Heart right ventricle (tissue), 16 donors: ENCODE results near the gene NDUFB6. TPM values are rescaled to one million over a fixed set of nuclear protein-coding genes. Genes with fewer than 3 reads are reported as not detected.

Experiments used
- ATAC-seq, 8 donors: fragments of 200-7000 bp; cut with Tn5 transposase; one replicate each; pipeline ENCODE4 v1.9.1; 2020; ENCODE audit warnings: mild to moderate bottlenecking in 8 of 8, moderate library complexity in 8 of 8, moderate number of reproducible peaks in 1 of 8
- DNase-seq, 2 donors: peaks; one replicate each; pipeline ENCODE4 v3.0.0-alpha.2; 2020
- H3K27ac ChIP-seq, 10 donors: fragments of 200-600 bp; sonication (generic) in 2 of 10; one replicate each; pipeline versions ENCODE4 v1.5.0 to v1.8.0; 2020 to 2022; ENCODE audit warnings: mild to moderate bottlenecking in 3 of 10
- H3K27me3 ChIP-seq, 7 donors: fragments of 200-600 bp; one replicate each; pipeline ENCODE4 v1.8.0; 2021 to 2022; ENCODE audit warnings: mild to moderate bottlenecking in 2 of 7
- H3K36me3 ChIP-seq, 9 donors: fragments of 200-600 bp; sonication (generic) in 1 of 9; one replicate each; pipeline versions ENCODE4 v1.5.0 to v1.8.0; 2020 to 2022; ENCODE audit warnings: mild to moderate bottlenecking in 2 of 9
- H3K4me1 ChIP-seq, 9 donors: fragments of 200-600 bp; sonication (generic) in 1 of 9; one replicate each; pipeline versions ENCODE4 v1.5.0 to v1.8.0; 2020 to 2022; ENCODE audit warnings: mild to moderate bottlenecking in 4 of 9
- H3K4me3 ChIP-seq, 10 donors: fragments of 200-600 bp; sonication (generic) in 2 of 10; one replicate each; pipeline versions ENCODE4 v1.5.0 to v1.8.0; 2020 to 2022; ENCODE audit warnings: mild to moderate bottlenecking in 7 of 10, moderate library complexity in 2 of 10
- H3K9me3 ChIP-seq, 11 donors: fragments of 200-600 bp in 10 of 11; sonication (generic) in 2 of 11; one replicate each; pipeline versions ENCODE4 v1.5.0 to v1.8.0; 2013 to 2022; ENCODE audit warnings: mild to moderate bottlenecking in 2 of 11, control low read depth in 1 of 11, moderate library complexity in 1 of 11
- WGBS, 2 donors: extraction: QIAGEN DNeasy Blood & Tissue Kit; methylation state at CpG; one replicate each; pipeline ENCODE4 v1.1.7; 2013; ENCODE audit warnings: inconsistent platforms in 1 of 2; 5-methylcytosine and 5-hydroxymethylcytosine counted together
- intact Hi-C, 10 donors: fragments of 100-400 bp; cut with DNase I; formaldehyde crosslinking; loops; one replicate each; pipeline versions ENCODE4 v1.11.1 to v1.14.2; 2022
- polyA plus RNA-seq, 2 donors: library from polyadenylated mRNA; stranded (reverse); fragments of 200-250 nt; gene quantifications; one replicate each; pipeline ENCODE4 v1.2.3, GENCODE V29; 2013
- total RNA-seq, 10 donors: library from RNA; stranded (reverse); fragmentation: NEBNext Ultra II Directional in 3 of 10; extraction: Animal tissue kit (Norgen Biotek cat#: 25700) in 3 of 10; gene quantifications; one replicate each; pipeline versions ENCODE4 v1.2.1 to v1.2.4, GENCODE V29; 2021 to 2023
- TF ChIP-seq, protein P1 (sequence below), 9 donors: fragments of 200-600 bp; sonication (generic) in 2 of 9; IDR thresholded peaks; one replicate each; pipeline versions ENCODE4 v1.5.0 to v1.8.0; 2021 to 2022; ENCODE audit warnings: antibody characterized with exemption in 9 of 9, mild to moderate bottlenecking in 5 of 9, moderate library complexity in 1 of 9
- donor health status: Arrhythmogenic right ventricular cardiomyopathy.
- donor health status: ischemic (EF 13 %, LVEDD 7.1; RV severe dilation, severe dysfunction).
- donor health status: healthy with polysubstance abuse.
- donor health status: DM: no; HTN: yes; CAD: no.
- donor health status: DM: no; HTN: no; CAD: no.
- donor health status: ischemic (EF 25% LVEDD 6.9; RV normal size, moderate dysfunction).
- donor health status: ischemic (EF 25% LVEDD 5.7; RV mildly dilated, moderate dysfunction).
- donor health status: healthy.
- donor health status: DM: yes; HTN: yes; CAD: no.
- donor health status: Ischemic cardiomyopathy.
- donor health status: ischemic (EF 35%, LVEDD 5.7; RV mildly dilated, moderate dysfunction).
- donor health status: nonischemic (EF 11% LVEDD 7.7; RV severe dilation, severe dysfunction).
- donor health status: DM: yes; HTN: yes; CAD: no.
- donor health status: PGD.
- donor health status: ischemic (EF 29% LVEDD 5.4; RV normal size, mild dysfunction).
- donor health status: nonischemic (EF 23%, LVEDD 6.1; RV moderate dilation, normal function).

Gene NDUFB6
- total and polyA plus RNA-seq, 12 donors = 52.2 to 186 (median 131) TPM

- TF ChIP-seq, protein P1, sequence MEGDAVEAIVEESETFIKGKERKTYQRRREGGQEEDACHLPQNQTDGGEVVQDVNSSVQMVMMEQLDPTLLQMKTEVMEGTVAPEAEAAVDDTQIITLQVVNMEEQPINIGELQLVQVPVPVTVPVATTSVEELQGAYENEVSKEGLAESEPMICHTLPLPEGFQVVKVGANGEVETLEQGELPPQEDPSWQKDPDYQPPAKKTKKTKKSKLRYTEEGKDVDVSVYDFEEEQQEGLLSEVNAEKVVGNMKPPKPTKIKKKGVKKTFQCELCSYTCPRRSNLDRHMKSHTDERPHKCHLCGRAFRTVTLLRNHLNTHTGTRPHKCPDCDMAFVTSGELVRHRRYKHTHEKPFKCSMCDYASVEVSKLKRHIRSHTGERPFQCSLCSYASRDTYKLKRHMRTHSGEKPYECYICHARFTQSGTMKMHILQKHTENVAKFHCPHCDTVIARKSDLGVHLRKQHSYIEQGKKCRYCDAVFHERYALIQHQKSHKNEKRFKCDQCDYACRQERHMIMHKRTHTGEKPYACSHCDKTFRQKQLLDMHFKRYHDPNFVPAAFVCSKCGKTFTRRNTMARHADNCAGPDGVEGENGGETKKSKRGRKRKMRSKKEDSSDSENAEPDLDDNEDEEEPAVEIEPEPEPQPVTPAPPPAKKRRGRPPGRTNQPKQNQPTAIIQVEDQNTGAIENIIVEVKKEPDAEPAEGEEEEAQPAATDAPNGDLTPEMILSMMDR (IDR thresholded peaks at IDR 0.05) = no peak
- Histone ChIP-seq H3K4me3 (no peak overlapping the region), H3K4me1 (no peaks in the 10 kb centered on the region), H3K27me3 (peaks cover 0 to 33% (median 20%) of the 10 kb centered on the region in 7 donors), H3K27ac (no peak overlapping the region), H3K36me3 (no peaks in the 10 kb centered on the region), H3K9me3 (no peaks in the 10 kb centered on the region)
- 38 to 47% methylated on average over 2 of the region's 2 CpGs for WGBS, 2 donors
- intact Hi-C loops = loop anchor here in 3 of 10 donors (5.0 kb wide), 1 partner anchor 383 kb away; no protein-coding TSS in a partner anchor
- ATAC-seq = no peak
- DNase-seq = no peak
Measured at GRCh38 chr9:32584784-32585183, 11.8 kb upstream of the NDUFB6 start.

DNA sequence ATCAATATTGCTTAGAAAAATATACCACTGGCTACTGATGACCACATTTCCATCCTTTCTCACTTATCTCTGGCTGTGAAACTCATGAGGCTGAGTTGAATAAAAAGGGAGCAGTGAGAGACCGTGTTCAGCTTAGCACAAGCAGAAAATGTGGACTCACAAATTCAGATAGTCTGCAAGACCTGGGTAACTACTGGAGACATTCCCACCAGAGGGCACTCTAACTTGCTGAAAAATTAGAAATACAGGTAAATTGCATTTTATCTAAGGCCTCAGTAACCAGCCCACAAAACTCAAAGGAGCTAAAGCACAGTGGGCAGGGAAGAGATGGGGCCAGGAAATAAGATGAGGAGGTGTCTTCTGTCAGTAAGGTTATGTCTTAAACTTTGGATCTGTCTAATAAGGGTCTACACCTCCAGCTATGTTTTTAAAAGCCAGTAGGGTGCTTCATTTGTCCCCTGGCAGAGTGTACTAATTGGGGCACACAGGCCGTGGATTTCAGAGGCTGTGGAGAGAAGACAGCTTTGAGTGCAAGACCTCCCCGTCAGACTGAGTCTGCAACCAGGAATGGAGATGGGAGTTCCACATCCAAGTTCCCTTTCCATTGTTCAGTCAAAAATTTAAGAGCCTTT, 8.7 kb upstream of the NDUFB6 start:
- peaks cover 0 to 44% (median 14%) of the 10 kb centered on the region in 7 donors for H3K27me3 ChIP-seq
- ATAC-seq (no peak), DNase-seq (peak in 1 of 2 donors; percentile 21)
- no peak overlapping the region for H3K27ac ChIP-seq
- TF ChIP-seq, protein P1 (IDR thresholded peaks at IDR 0.05) = peak in 7 of 9 donors; percentile 32 to 56 (median 50)
- peaks cover 0 to 4% (median 0%) of the 10 kb centered on the region in 9 donors for H3K4me1 ChIP-seq
- no peaks in the 10 kb centered on the region for H3K36me3 ChIP-seq
- 34 to 36% methylated on average over 3 of the region's 3 CpGs for WGBS, 2 donors
- intact Hi-C loops = loop anchor here in 3 of 10 donors (2.0 kb wide), 2 partner anchors 203 to 387 kb away; no protein-coding TSS in a partner anchor
- H3K4me3 ChIP-seq = no peak overlapping the region
- no peaks in the 10 kb centered on the region for H3K9me3 ChIP-seq

GRCh38 chr9:32580631-32581300, 7.8 kb upstream of the NDUFB6 start:
- H3K4me1 ChIP-seq = peaks cover 0 to 4% (median 0%) of the 10 kb centered on the region in 9 donors
- intact Hi-C loops = loop anchor here in 3 of 10 donors (2.0 kb wide), 2 partner anchors 202 to 388 kb away; no protein-coding TSS in a partner anchor
- peaks cover 0 to 36% (median 8%) of the 10 kb centered on the region in 7 donors for H3K27me3 ChIP-seq
- H3K36me3 ChIP-seq = no peaks in the 10 kb centered on the region
- WGBS, 2 donors = 9% methylated on average over 3 of the region's 3 CpGs
- TF ChIP-seq, protein P1 (IDR thresholded peaks at IDR 0.05) = no peak
- H3K27ac ChIP-seq = no peak overlapping the region
- H3K9me3 ChIP-seq = no peaks in the 10 kb centered on the region
- H3K4me3 ChIP-seq = no peak overlapping the region
- ATAC-seq (no peak), DNase-seq (no peak)

DNA sequence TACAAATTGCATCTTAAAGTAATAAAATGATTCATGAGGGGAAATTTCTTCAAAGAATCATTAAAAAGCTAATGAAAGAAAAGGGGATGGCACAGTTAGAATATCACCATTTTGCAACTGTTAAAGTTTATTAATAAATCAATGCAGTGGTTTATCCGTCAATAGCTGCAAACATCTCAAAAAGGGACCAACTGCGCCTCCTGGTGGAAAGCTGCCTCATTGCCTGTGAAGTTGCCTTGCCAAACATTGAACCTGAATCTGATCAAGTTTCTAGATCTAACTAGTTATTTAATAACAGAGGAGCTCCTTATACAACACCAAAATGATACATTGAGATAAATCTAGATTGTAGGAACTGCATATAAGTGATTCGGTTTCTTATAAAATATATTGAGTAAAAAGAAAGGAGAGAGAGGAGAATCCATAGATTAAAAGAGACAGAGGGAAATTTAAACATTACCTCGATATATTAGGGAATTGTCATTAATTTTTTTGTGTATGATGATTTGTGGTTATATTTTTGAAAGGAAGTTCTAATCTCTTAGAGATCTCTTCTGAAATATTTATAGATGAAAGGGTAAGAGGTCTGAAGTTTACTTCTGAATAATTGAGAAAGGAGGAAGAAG, 6.9 kb upstream of the NDUFB6 start:
- peak overlapping the region in 1 of 10 donors; percentile 11 for H3K4me3 ChIP-seq
- peaks cover 0 to 4% (median 0%) of the 10 kb centered on the region in 9 donors for H3K4me1 ChIP-seq
- peaks cover 0 to 28% (median 3%) of the 10 kb centered on the region in 7 donors for H3K27me3 ChIP-seq
- TF ChIP-seq, protein P1 (IDR thresholded peaks at IDR 0.05) = peak; percentile 87 to 97 (median 92)
- WGBS, 2 donors = 20 to 23% methylated on average over 4 of the region's 4 CpGs
- intact Hi-C loops = loop anchor here (1.0 to 10.0 kb wide), 8 partner anchors 55 to 389 kb away; partner anchors contain the start of genes RIGI (in 2 of the 10) and ACO1 (in 1 of the 10)
- no peaks in the 10 kb centered on the region for H3K36me3 ChIP-seq
- DNase-seq (peak; percentile 60 to 67), ATAC-seq (peak in 1 of 8 donors; percentile 57)
- H3K9me3 ChIP-seq = no peaks in the 10 kb centered on the region
- H3K27ac ChIP-seq = no peak overlapping the region
